Measurements from ENCODE around the gene IGF2BP2.
A peak's percentile ranks its signal among the peaks of the same experiment; 100 is the strongest.

The IGF2BP2 gene

DNA sequence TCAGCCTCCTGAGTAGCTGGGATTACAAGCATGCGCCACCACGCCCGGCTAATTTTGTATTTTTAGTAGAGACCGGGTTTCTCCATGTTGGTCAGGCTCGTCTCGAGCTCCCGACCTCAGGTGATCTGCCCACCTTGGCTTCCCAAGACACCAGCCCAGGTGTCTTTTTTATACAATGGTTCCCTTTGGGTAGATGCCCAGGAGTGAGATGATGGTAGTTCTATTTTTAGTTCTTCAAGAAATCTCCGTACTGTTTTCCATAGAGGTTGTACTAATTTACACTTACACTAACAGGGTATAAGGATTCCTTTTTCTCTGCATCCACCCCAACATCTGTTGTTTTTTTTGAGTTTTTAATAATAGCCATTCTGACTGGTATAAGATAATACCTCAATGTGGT is 94.3 kb downstream of the IGF2BP2 start:
- H3K27ac ChIP-seq (ENCODE audit: low read depth, low read length) = no peak overlapping the region
- no peaks in the 10 kb centered on the region for H3K36me3 ChIP-seq (ENCODE audit: insufficient read depth, low read length)
- H3K4me1 ChIP-seq (ENCODE audit: insufficient read depth, low read length) = peaks cover 58% of the 10 kb centered on the region
- 92% methylated on average over 7 of the region's 8 CpGs for WGBS
- H3K27me3 ChIP-seq (ENCODE audit: insufficient read depth, low read length) = no peaks in the 10 kb centered on the region
- no peak overlapping the region for H3K4me3 ChIP-seq (ENCODE audit: low read length)
- no peaks in the 10 kb centered on the region for H3K9me3 ChIP-seq (ENCODE audit: insufficient read depth, low read depth, low read length)
- no peak overlapping the region for H3K9ac ChIP-seq (ENCODE audit: low read depth, low read length)

- H3K9ac ChIP-seq (ENCODE audit: low read depth, low read length) = no peak overlapping the region
- no peak overlapping the region for H3K27ac ChIP-seq (ENCODE audit: low read depth, low read length)
- no peaks in the 10 kb centered on the region for H3K9me3 ChIP-seq (ENCODE audit: insufficient read depth, low read depth, low read length)
- WGBS = 99% methylated on average over 5 of the region's 7 CpGs
- H3K27me3 ChIP-seq (ENCODE audit: insufficient read depth, low read length) = no peaks in the 10 kb centered on the region
- peaks cover 68% of the 10 kb centered on the region for H3K4me1 ChIP-seq (ENCODE audit: insufficient read depth, low read length)
- H3K4me3 ChIP-seq (ENCODE audit: low read length) = no peak overlapping the region
- no peaks in the 10 kb centered on the region for H3K36me3 ChIP-seq (ENCODE audit: insufficient read depth, low read length)
These were observed 95.3 kb downstream of the IGF2BP2 start for GRCh38 chr3:185729337-185730055.

- Histone ChIP-seq H3K27ac (ENCODE audit: low read depth, low read length) (peak overlapping the region; percentile 53), H3K27me3 (ENCODE audit: insufficient read depth, low read length) (no peaks in the 10 kb centered on the region), H3K36me3 (ENCODE audit: insufficient read depth, low read length) (no peaks in the 10 kb centered on the region), H3K4me1 (ENCODE audit: insufficient read depth, low read length) (peaks cover 70% of the 10 kb centered on the region), H3K9me3 (ENCODE audit: insufficient read depth, low read depth, low read length) (no peaks in the 10 kb centered on the region), H3K9ac (ENCODE audit: low read depth, low read length) (peak overlapping the region; percentile 27; the same call in 1 of the 2 replicates), H3K4me3 (ENCODE audit: low read length) (no peak overlapping the region)
- WGBS = 86% methylated on average over 10 of the region's 10 CpGs
These were observed 96.1 kb downstream of the IGF2BP2 start for GRCh38 chr3:185728630-185729336.

DNA sequence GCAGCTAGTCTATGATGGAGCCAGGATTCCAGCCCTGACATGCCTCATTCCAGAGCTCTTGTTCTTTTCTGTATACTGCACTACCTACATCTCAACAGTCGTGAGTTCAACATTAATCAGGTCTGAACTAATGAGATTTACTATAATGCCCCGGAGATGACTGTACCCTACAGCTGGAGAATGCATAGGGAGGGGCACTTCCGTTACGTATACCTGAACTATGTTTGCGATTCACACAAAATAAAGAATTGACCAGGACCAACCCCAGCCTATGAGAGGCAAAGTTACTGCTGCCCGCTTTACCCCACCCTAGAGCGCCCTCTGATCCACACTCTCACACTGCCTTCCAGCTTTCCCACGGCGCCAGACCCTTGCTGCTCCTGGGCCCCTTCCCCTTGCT is 97.0 kb downstream of the IGF2BP2 start:
- H3K27ac ChIP-seq (ENCODE audit: low read depth, low read length) = no peak overlapping the region
- peaks cover 72% of the 10 kb centered on the region for H3K4me1 ChIP-seq (ENCODE audit: insufficient read depth, low read length)
- no peaks in the 10 kb centered on the region for H3K27me3 ChIP-seq (ENCODE audit: insufficient read depth, low read length)
- no peak overlapping the region for H3K4me3 ChIP-seq (ENCODE audit: low read length)
- no peaks in the 10 kb centered on the region for H3K9me3 ChIP-seq (ENCODE audit: insufficient read depth, low read depth, low read length)
- WGBS = 83% methylated on average over 9 of the region's 9 CpGs
- no peak overlapping the region for H3K9ac ChIP-seq (ENCODE audit: low read depth, low read length)
- no peaks in the 10 kb centered on the region for H3K36me3 ChIP-seq (ENCODE audit: insufficient read depth, low read length)

DNA sequence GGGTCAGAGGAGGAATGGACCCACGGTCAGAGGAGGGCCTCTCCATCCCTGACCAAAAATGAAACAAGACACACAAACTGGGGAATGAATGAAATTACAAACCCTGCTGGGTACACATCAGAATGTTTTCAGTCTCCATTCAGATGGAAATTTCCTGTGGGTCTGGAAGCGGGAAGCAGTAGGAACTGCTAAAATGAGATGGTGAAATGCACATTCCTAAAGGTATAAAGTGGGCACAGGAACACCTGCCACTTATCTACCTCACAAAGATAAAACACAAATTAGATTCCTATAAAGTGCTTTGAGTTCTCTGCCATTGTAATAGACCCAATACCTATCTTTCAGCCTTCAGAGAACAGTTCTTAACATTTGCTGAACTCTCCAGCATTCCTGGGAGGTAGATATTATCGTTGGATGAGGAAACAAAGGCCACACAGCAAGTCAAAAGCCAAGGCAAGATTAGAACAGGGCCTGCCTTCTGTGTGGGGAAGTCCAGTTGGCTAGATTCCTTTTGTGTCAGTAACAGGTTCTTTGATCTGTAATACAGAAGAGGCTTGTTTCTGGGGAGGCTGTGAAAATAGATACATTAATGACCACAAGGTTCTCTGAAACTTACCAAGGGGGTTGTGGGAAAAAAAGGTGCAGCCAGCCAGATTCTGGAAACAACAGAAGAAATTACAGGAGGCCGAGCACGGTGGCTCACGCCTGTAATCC is 98.4 kb downstream of the IGF2BP2 start:
- Histone ChIP-seq H3K4me1 (ENCODE audit: insufficient read depth, low read length) (peaks cover 65% of the 10 kb centered on the region), H3K27me3 (ENCODE audit: insufficient read depth, low read length) (no peaks in the 10 kb centered on the region), H3K9ac (ENCODE audit: low read depth, low read length) (no peak overlapping the region), H3K9me3 (ENCODE audit: insufficient read depth, low read depth, low read length) (no peaks in the 10 kb centered on the region), H3K27ac (ENCODE audit: low read depth, low read length) (peak overlapping the region; percentile 34; the same call in 1 of the 2 replicates), H3K36me3 (ENCODE audit: insufficient read depth, low read length) (no peaks in the 10 kb centered on the region), H3K4me3 (ENCODE audit: low read length) (no peak overlapping the region)
- 68% methylated on average over 6 of the region's 6 CpGs for WGBS

DNA sequence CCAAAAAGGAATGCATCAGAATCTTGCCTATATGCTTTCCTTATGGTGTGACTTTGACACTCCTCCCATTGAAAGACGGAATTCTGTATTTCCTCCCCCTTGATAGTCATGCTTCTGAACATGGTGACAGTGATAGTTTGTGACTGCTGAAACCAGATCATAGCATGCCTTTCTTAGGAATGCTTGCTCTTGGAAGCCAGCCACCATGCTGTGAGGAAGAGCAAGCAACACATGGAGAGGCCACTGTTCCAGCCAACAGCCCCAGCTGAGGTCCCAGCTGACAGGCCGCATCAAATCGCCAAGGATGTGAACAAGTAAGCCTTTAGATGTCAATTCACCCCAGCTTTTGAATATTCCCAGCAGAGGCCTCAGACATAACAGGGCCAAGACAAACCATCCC is 100.1 kb downstream of the IGF2BP2 start:
- WGBS = 84% methylated on average over 3 of the region's 3 CpGs
- H3K36me3 ChIP-seq (ENCODE audit: insufficient read depth, low read length) = no peaks in the 10 kb centered on the region
- no peak overlapping the region for H3K4me3 ChIP-seq (ENCODE audit: low read length)
- no peak overlapping the region for H3K9ac ChIP-seq (ENCODE audit: low read depth, low read length)
- no peaks in the 10 kb centered on the region for H3K27me3 ChIP-seq (ENCODE audit: insufficient read depth, low read length)
- peak overlapping the region; percentile 22; the same call in 1 of the 2 replicates for H3K27ac ChIP-seq (ENCODE audit: low read depth, low read length)
- H3K4me1 ChIP-seq (ENCODE audit: insufficient read depth, low read length) = peaks cover 65% of the 10 kb centered on the region
- no peaks in the 10 kb centered on the region for H3K9me3 ChIP-seq (ENCODE audit: insufficient read depth, low read depth, low read length)

- 96% methylated on average over 3 of the region's 3 CpGs for WGBS
- H3K4me1 ChIP-seq (ENCODE audit: insufficient read depth, low read length) = peaks cover 60% of the 10 kb centered on the region
These were observed 100.6 kb downstream of the IGF2BP2 start for GRCh38 chr3:185724251-185724650.

DNA sequence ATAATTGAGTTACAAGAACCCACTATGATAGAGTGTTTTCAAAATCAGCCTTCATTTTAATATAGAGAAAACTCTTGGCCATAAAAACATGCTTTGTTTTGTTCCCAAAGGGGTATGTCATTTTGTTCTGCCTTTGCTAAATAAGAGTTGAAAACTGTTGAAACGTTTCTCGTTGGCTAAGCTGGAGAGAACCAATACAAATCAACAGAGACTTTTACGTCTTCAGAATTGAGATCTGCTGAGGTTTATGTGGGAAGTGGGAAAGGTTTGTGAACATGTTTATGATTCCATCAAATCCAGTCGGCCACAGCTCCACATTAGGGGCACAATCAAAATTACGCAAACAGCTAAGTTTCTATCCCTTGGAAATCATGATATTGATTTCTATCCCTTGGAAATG is 102.0 kb downstream of the IGF2BP2 start:
- H3K27me3 ChIP-seq (ENCODE audit: insufficient read depth, low read length) = no peaks in the 10 kb centered on the region
- peaks cover 49% of the 10 kb centered on the region for H3K4me1 ChIP-seq (ENCODE audit: insufficient read depth, low read length)
- no peak overlapping the region for H3K9ac ChIP-seq (ENCODE audit: low read depth, low read length)
- no peak overlapping the region for H3K27ac ChIP-seq (ENCODE audit: low read depth, low read length)
- no peak overlapping the region for H3K4me3 ChIP-seq (ENCODE audit: low read length)
- H3K36me3 ChIP-seq (ENCODE audit: insufficient read depth, low read length) = no peaks in the 10 kb centered on the region
- H3K9me3 ChIP-seq (ENCODE audit: insufficient read depth, low read depth, low read length) = no peaks in the 10 kb centered on the region
- 91% methylated on average over 5 of the region's 5 CpGs for WGBS

More at GRCh38 chr3:185724251-185724650, 100.6 kb downstream of the IGF2BP2 start:
- H3K36me3 ChIP-seq (ENCODE audit: insufficient read depth, low read length) = no peaks in the 10 kb centered on the region
- no peak overlapping the region; the same call in 1 of the 2 replicates for H3K27ac ChIP-seq (ENCODE audit: low read depth, low read length)
- H3K9me3 ChIP-seq (ENCODE audit: insufficient read depth, low read depth, low read length) = no peaks in the 10 kb centered on the region
- H3K9ac ChIP-seq (ENCODE audit: low read depth, low read length) = no peak overlapping the region
- H3K27me3 ChIP-seq (ENCODE audit: insufficient read depth, low read length) = no peaks in the 10 kb centered on the region
- no peak overlapping the region for H3K4me3 ChIP-seq (ENCODE audit: low read length)

GRCh38 chr3:185721970-185722369 is 102.9 kb downstream of the IGF2BP2 start:
- Histone ChIP-seq H3K27me3 (ENCODE audit: insufficient read depth, low read length) (no peaks in the 10 kb centered on the region), H3K9ac (ENCODE audit: low read depth, low read length) (no peak overlapping the region), H3K9me3 (ENCODE audit: insufficient read depth, low read depth, low read length) (no peaks in the 10 kb centered on the region), H3K36me3 (ENCODE audit: insufficient read depth, low read length) (no peaks in the 10 kb centered on the region), H3K4me3 (ENCODE audit: low read length) (no peak overlapping the region), H3K4me1 (ENCODE audit: insufficient read depth, low read length) (peaks cover 50% of the 10 kb centered on the region), H3K27ac (ENCODE audit: low read depth, low read length) (no peak overlapping the region)
- 100% methylated on average over 1 of the region's 3 CpGs for WGBS

DNA sequence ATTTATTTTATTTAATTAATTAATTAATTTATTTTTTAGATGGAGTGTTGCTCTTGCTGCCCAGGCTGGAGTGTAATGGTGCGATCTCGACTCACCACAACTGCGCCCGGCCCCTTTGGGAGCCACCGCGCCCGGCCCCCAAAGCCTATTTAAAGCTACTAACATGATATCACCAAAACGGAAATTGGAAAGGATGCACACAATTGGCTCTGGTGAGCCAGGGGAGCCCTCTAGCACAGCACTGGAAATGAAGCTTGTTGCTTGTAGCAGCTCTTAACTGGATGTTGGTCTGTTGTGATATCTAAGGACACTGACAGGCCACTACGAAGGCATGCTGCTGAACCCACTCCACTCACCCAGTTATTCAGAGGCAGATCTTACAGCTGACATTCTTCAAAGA is 104.5 kb downstream of the IGF2BP2 start:
- no peak overlapping the region for H3K4me3 ChIP-seq (ENCODE audit: low read length)
- H3K4me1 ChIP-seq (ENCODE audit: insufficient read depth, low read length) = peaks cover 52% of the 10 kb centered on the region
- H3K27me3 ChIP-seq (ENCODE audit: insufficient read depth, low read length) = no peaks in the 10 kb centered on the region
- H3K9me3 ChIP-seq (ENCODE audit: insufficient read depth, low read depth, low read length) = no peaks in the 10 kb centered on the region
- H3K27ac ChIP-seq (ENCODE audit: low read depth, low read length) = no peak overlapping the region
- H3K9ac ChIP-seq (ENCODE audit: low read depth, low read length) = no peak overlapping the region
- H3K36me3 ChIP-seq (ENCODE audit: insufficient read depth, low read length) = no peaks in the 10 kb centered on the region
- 96% methylated on average over 9 of the region's 9 CpGs for WGBS
